Loucy (cell line): ENCODE measurements around the gene POC1B.

ENCODE experiments used
- H2AFZ ChIP-seq: fragments of 200-600 bp; sonication (generic); 2 replicates; pipeline ENCODE4 v1.6.0; 2016; ENCODE audit warnings: antibody characterized with exemption, mild to moderate bottlenecking, low read length, moderate library complexity
- H3F3A ChIP-seq: fragments of 200-600 bp; 2 replicates; pipeline ENCODE4 v1.6.0; 2016; ENCODE audit warnings: antibody characterized with exemption, low read depth, mild to moderate bottlenecking
- H3K27me3 ChIP-seq: fragments of 200-600 bp; sonication (generic); 2 replicates; pipeline ENCODE4 v1.6.1; 2014; ENCODE audit warnings: low read length, mild to moderate bottlenecking; ENCODE audit not compliant: insufficient read depth, poor library complexity, severe bottlenecking
- H3K36me3 ChIP-seq: fragments of 200-600 bp; sonication (generic); 2 replicates; pipeline ENCODE4 v1.6.1; 2016; ENCODE audit warnings: low read length; ENCODE audit not compliant: insufficient read depth
- H3K4me1 ChIP-seq: fragments of 200-600 bp; sonication (generic); 2 replicates; pipeline ENCODE4 v1.5.1; 2014; ENCODE audit warnings: low read length, mild to moderate bottlenecking; ENCODE audit not compliant: insufficient read depth, poor library complexity, severe bottlenecking
- H3K4me2 ChIP-seq: fragments of 200-600 bp; sonication (generic); 2 replicates; pipeline ENCODE4 v1.6.0; 2014; ENCODE audit warnings: antibody characterized with exemption, low read length, low read depth, mild to moderate bottlenecking; ENCODE audit not compliant: poor library complexity, severe bottlenecking
- H3K4me3 ChIP-seq: fragments of 200-600 bp; sonication (generic); 2 replicates; pipeline ENCODE4 v1.5.1; 2014; ENCODE audit warnings: low read length, mild to moderate bottlenecking, mixed read lengths; ENCODE audit not compliant: poor library complexity, severe bottlenecking
- H3K79me2 ChIP-seq: fragments of 200-600 bp; sonication (generic); 2 replicates; pipeline ENCODE4 v1.6.1; 2014; ENCODE audit warnings: low read length; ENCODE audit not compliant: insufficient read depth
- H3K9ac ChIP-seq: fragments of 200-600 bp; sonication (generic); 2 replicates; pipeline ENCODE4 v1.6.0; 2014; ENCODE audit warnings: mild to moderate bottlenecking, low read depth, low read length, moderate library complexity; ENCODE audit not compliant: poor library complexity, severe bottlenecking
- H3K9me2 ChIP-seq: fragments of 200-600 bp; sonication (generic); replicated peaks from 2 replicates; pipeline ENCODE4 v1.6.1; 2016; ENCODE audit warnings: low read depth, low read length, mixed read lengths
- H3K9me3 ChIP-seq: fragments of 200-600 bp; sonication (generic); 2 replicates; pipeline ENCODE4 v1.6.1; 2014; ENCODE audit warnings: mild to moderate bottlenecking, antibody characterized with exemption, low read length, low read depth; ENCODE audit not compliant: insufficient read depth
- H4K20me1 ChIP-seq: fragments of 200-600 bp; sonication (generic); 2 replicates; pipeline ENCODE4 v1.6.0; 2014; ENCODE audit warnings: antibody characterized with exemption, low read length, mild to moderate bottlenecking; ENCODE audit not compliant: insufficient read depth, poor library complexity, severe bottlenecking
- CTCF ChIP-seq: fragments of 200-600 bp; sonication (generic); conservative IDR thresholded peaks from 2 replicates; pipeline ENCODE4 v1.5.1; 2014; ENCODE audit warnings: mild to moderate bottlenecking, antibody characterized with exemption, low read length
- EZH2phosphoT487 ChIP-seq: fragments of 200-600 bp; IDR thresholded peaks from 2 replicates; pipeline ENCODE4 v1.6.1; 2018; ENCODE audit warnings: antibody characterized with exemption, mild to moderate bottlenecking, moderate library complexity, borderline replicate concordance

The POC1B gene

GRCh38 chr12:89477633-89478279 is 48.1 kb downstream of the POC1B start:
- Histone ChIP-seq H4K20me1 (no peaks in the 10 kb centered on the region), H3K4me1 (no peaks in the 10 kb centered on the region), H2AFZ (no peak overlapping the region), H3K9me3 (no peaks in the 10 kb centered on the region), H3K36me3 (no peaks in the 10 kb centered on the region; the same call in 1 of the 2 replicates), H3K4me3 (no peak overlapping the region), H3F3A (no peaks in the 10 kb centered on the region), H3K9ac (no peak overlapping the region), H3K9me2 (no peaks in the 10 kb centered on the region), H3K27me3 (no peaks in the 10 kb centered on the region), H3K79me2 (no peaks in the 10 kb centered on the region), H3K4me2 (no peak overlapping the region)
- TF ChIP-seq CTCF = 0 out of 2 replicates have a peak, but pooled peaks have one; percentile 17
- no peak for TF ChIP-seq EZH2phosphoT487

- no peaks in the 10 kb centered on the region for H3K79me2 ChIP-seq
- no peak for TF ChIP-seq EZH2phosphoT487
- TF ChIP-seq CTCF = no peak
- no peaks in the 10 kb centered on the region for H3K9me2 ChIP-seq
- no peak overlapping the region for H2AFZ ChIP-seq
- no peak overlapping the region for H3K9ac ChIP-seq
- H3K4me2 ChIP-seq = no peak overlapping the region
- no peaks in the 10 kb centered on the region for H3K27me3 ChIP-seq
- no peaks in the 10 kb centered on the region for H3F3A ChIP-seq
- no peaks in the 10 kb centered on the region for H3K4me1 ChIP-seq
- H3K36me3 ChIP-seq = no peaks in the 10 kb centered on the region; the same call in 1 of the 2 replicates
- no peak overlapping the region for H3K4me3 ChIP-seq
- no peaks in the 10 kb centered on the region for H4K20me1 ChIP-seq
- H3K9me3 ChIP-seq = no peaks in the 10 kb centered on the region
Observed at GRCh38 chr12:89476904-89477595, 48.8 kb downstream of the POC1B start.

- Histone ChIP-seq H3K4me1 (no peaks in the 10 kb centered on the region), H3K4me3 (no peak overlapping the region), H2AFZ (no peak overlapping the region), H3K9me3 (no peaks in the 10 kb centered on the region), H3K4me2 (no peak overlapping the region), H3K79me2 (no peaks in the 10 kb centered on the region), H3K9me2 (no peaks in the 10 kb centered on the region), H3F3A (no peaks in the 10 kb centered on the region), H3K9ac (no peak overlapping the region), H4K20me1 (no peaks in the 10 kb centered on the region), H3K36me3 (no peaks in the 10 kb centered on the region; the same call in 1 of the 2 replicates), H3K27me3 (no peaks in the 10 kb centered on the region)
- TF ChIP-seq EZH2phosphoT487 = no peak
- TF ChIP-seq CTCF = no peak
Observed at GRCh38 chr12:89476232-89476631, 49.6 kb downstream of the POC1B start.
